ENCODE results near the gene TMC3.
"Not testable (repeated sequence)": the region's sequence is repeated elsewhere in the genome, so short reads cannot be mapped to it uniquely, and the experiment has no call there.

Gene TMC3

GRCh38 chr15:81384891-81385720, 11.1 kb upstream of the TMC3 start:
- no peak for DNase-seq (ENCODE audit: low read depth in 2 of 2)

GRCh38 chr15:81381720-81382119, 7.7 kb upstream of the TMC3 start:
- DNase-seq (ENCODE audit: low read depth in 2 of 2): no peak

GRCh38 chr15:81380668-81381067, 6.7 kb upstream of the TMC3 start:
- no peak for DNase-seq (ENCODE audit: low read depth in 2 of 2)

GRCh38 chr15:81380203-81380602, 6.2 kb upstream of the TMC3 start:
- DNase-seq (ENCODE audit: low read depth in 2 of 2): no peak

- DNase-seq (ENCODE audit: low read depth in 2 of 2): no peak
Observed at GRCh38 chr15:81379269-81379668, 5.3 kb upstream of the TMC3 start.

- no peak for DNase-seq (ENCODE audit: low read depth in 2 of 2)
Observed at GRCh38 chr15:81378443-81378842, 4.4 kb upstream of the TMC3 start.

- no peak for DNase-seq (ENCODE audit: low read depth in 2 of 2)
Observed at GRCh38 chr15:81377871-81378270, 3.9 kb upstream of the TMC3 start.

- no peak for DNase-seq (ENCODE audit: low read depth in 2 of 2)
Observed at GRCh38 chr15:81376231-81376630, 2.2 kb upstream of the TMC3 start.

- no peak for DNase-seq (ENCODE audit: low read depth in 2 of 2)
Observed at GRCh38 chr15:81375461-81375860, 1.4 kb upstream of the TMC3 start.

GRCh38 chr15:81373176-81373575, 837 bp downstream of the TMC3 start:
- DNase-seq (ENCODE audit: low read depth in 2 of 2): no peak

GRCh38 chr15:81372575-81372974, 1.4 kb downstream of the TMC3 start:
- DNase-seq (ENCODE audit: low read depth in 2 of 2): no peak

GRCh38 chr15:81363718-81364500, 10.1 kb downstream of the TMC3 start:
- no peak for DNase-seq (ENCODE audit: low read depth in 2 of 2)

GRCh38 chr15:81363276-81363675, 10.7 kb downstream of the TMC3 start:
- DNase-seq (ENCODE audit: low read depth in 2 of 2): no peak

- no peak for DNase-seq (ENCODE audit: low read depth in 2 of 2)
Observed at GRCh38 chr15:81362790-81363189, 11.2 kb downstream of the TMC3 start.

- DNase-seq (ENCODE audit: low read depth in 2 of 2): no peak
Observed at GRCh38 chr15:81361891-81362290, 12.1 kb downstream of the TMC3 start.

GRCh38 chr15:81360491-81360890, 13.5 kb downstream of the TMC3 start:
- DNase-seq (ENCODE audit: low read depth in 2 of 2): no peak

GRCh38 chr15:81358248-81358647, 15.8 kb downstream of the TMC3 start:
- DNase-seq (ENCODE audit: low read depth in 2 of 2): no peak

GRCh38 chr15:81357180-81357686, 16.8 kb downstream of the TMC3 start:
- no peak for DNase-seq (ENCODE audit: low read depth in 2 of 2)

GRCh38 chr15:81356252-81356651, 17.8 kb downstream of the TMC3 start:
- DNase-seq (ENCODE audit: low read depth in 2 of 2): no peak

- no peak for DNase-seq (ENCODE audit: low read depth in 2 of 2)
Observed at GRCh38 chr15:81351651-81352050, 22.4 kb downstream of the TMC3 start.

GRCh38 chr15:81349271-81349670, 24.7 kb downstream of the TMC3 start:
- no peak for DNase-seq (ENCODE audit: low read depth in 2 of 2)

GRCh38 chr15:81348691-81349090, 25.3 kb downstream of the TMC3 start:
- DNase-seq (ENCODE audit: low read depth in 2 of 2): not testable (repeated sequence)

- DNase-seq (ENCODE audit: low read depth in 2 of 2): no peak
Observed at GRCh38 chr15:81347910-81348309, 26.1 kb downstream of the TMC3 start.

All from stimulated activated CD4-positive, alpha-beta T cell treated with anti-CD3 and anti-CD28 coated beads, Interleukin-1b, Interleukin-23, amount 100 ng/mL, for 4 hours (primary cell).